GM12891 (cell line): Measurements from ENCODE around the gene AHCYL2.

Source experiments
- POLR2A ChIP-seq: IDR thresholded peaks from 2 replicates; pipeline ENCODE4 v1.6.1; 2011; ENCODE audit warnings: low read depth, low read length, control low read depth
- TAF1 ChIP-seq: IDR thresholded peaks from 2 replicates; pipeline ENCODE4 v1.6.1; 2011; ENCODE audit warnings: low read depth, low read length, control low read depth

- TF ChIP-seq TAF1 (no peak), POLR2A (no peak)
Measured at GRCh38 chr7:129433847-129434674, 209.2 kb downstream of the AHCYL2 start, which contains the start of gene STRIP2.
